Testis (tissue), 2 donors: Measurements from ENCODE around the gene ERC2.

Experiments used
- POLR2A ChIP-seq: fragments of 450-650 bp; IDR thresholded peaks from one replicate; pipeline ENCODE4 v1.6.1; 2017; ENCODE audit warnings: antibody characterized with exemption, mild to moderate bottlenecking, moderate library complexity
- TF ChIP-seq, protein P1 (sequence below), 3 experiments: fragments of 450-650 bp in 2 of 3; fragments of 200-600 bp in 1 of 3; sonication (generic) in 1 of 3; IDR thresholded peaks; one replicate each; pipeline ENCODE4 v1.5.1; 2016 to 2019; ENCODE audit warnings: antibody characterized with exemption in 3 of 3, mild to moderate bottlenecking in 2 of 3, moderate library complexity in 1 of 3

DNA sequence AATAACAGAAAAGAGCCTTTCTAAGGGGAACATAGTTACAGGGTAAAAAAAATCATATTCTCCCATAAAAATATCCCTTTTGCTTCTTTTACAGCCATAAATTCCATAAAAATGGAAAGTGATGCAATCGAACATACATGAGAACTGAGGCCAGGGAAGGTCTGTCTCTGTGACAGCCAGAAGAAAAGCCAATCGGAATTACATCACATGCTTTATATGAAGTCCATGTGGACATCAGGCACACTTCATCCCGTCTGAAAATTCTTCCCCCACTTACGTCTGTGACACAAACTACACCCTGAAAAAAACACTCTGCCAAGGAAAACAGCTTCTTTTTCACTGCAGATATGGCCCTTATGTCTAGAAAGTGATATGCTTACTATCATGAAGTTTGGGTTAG is 323.5 kb downstream of the ERC2 start:
- TF ChIP-seq, protein P1, sequence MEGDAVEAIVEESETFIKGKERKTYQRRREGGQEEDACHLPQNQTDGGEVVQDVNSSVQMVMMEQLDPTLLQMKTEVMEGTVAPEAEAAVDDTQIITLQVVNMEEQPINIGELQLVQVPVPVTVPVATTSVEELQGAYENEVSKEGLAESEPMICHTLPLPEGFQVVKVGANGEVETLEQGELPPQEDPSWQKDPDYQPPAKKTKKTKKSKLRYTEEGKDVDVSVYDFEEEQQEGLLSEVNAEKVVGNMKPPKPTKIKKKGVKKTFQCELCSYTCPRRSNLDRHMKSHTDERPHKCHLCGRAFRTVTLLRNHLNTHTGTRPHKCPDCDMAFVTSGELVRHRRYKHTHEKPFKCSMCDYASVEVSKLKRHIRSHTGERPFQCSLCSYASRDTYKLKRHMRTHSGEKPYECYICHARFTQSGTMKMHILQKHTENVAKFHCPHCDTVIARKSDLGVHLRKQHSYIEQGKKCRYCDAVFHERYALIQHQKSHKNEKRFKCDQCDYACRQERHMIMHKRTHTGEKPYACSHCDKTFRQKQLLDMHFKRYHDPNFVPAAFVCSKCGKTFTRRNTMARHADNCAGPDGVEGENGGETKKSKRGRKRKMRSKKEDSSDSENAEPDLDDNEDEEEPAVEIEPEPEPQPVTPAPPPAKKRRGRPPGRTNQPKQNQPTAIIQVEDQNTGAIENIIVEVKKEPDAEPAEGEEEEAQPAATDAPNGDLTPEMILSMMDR (IDR thresholded peaks at IDR 0.05) = no peak
- no peak for TF ChIP-seq POLR2A
